ENCODE results near the gene LIMA1. TPM values are rescaled to one million over a fixed set of nuclear protein-coding genes. Genes with fewer than 3 reads are reported as not detected.

LIMA1 gene
- polyA plus RNA-seq, 1 donor from 2014 or later, result 4.4 TPM

DNA sequence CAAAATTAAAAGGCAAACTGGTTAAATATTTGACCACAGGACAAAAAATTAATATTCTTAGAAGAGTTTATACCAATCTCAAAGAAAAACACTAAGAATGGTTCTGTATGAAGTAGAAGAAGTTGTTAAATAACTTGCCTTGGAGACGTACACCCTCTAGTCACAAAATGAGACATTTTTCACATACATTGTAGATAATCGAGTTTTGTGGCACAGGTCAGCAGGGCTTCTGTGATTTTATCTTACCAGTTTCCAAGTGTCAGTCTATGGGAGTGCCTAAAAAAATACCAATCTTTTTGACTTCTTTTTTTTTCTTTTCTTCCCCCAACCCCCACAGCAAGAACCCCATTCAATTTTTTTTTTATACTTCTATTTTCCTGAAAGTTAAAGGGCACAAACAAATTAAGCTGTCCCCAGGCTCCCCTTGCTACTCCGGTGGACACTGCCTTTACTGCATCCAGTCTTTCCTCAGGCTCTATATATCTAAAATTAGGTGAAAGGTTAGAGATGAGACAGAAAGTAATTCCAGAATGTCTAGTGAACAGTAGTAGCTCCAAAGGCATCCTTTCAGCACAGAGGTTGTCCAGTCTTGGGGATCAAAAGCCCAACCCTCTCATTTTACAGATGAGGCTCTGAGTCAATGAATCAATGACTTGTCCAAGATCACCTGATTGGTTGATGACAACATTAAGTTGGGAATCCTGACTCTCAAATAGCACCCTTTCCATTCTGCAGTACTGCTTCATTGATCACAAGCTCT is 6.2 kb downstream of the LIMA1 start:
- no peaks in the 10 kb centered on the region for H3K9me2 ChIP-seq (ENCODE audit: insufficient read depth, low read length)
- no peaks in the 10 kb centered on the region for H3K27me3 ChIP-seq (ENCODE audit: insufficient read depth, low read depth, low read length)
- no peak overlapping the region for H2AFZ ChIP-seq (ENCODE audit: low read depth, low read length)
- no peaks in the 10 kb centered on the region for H3K79me2 ChIP-seq (replicated peaks; ENCODE audit: insufficient read depth, low read length)
- no peaks in the 10 kb centered on the region for H3F3A ChIP-seq (ENCODE audit: insufficient read depth, low read length, poor library complexity, severe bottlenecking)
- no peaks in the 10 kb centered on the region for H3K36me3 ChIP-seq (ENCODE audit: insufficient read depth, low read length)
- H3K4me3 ChIP-seq (ENCODE audit: low read length), result no peak overlapping the region
- no peak overlapping the region for H3K4me2 ChIP-seq (ENCODE audit: low read length)
- no peaks in the 10 kb centered on the region for H4K20me1 ChIP-seq (ENCODE audit: insufficient read depth)
- no peaks in the 10 kb centered on the region for H3K9me3 ChIP-seq (ENCODE audit: low read length)
- TF ChIP-seq SMC3 (conservative IDR thresholded peaks at IDR 0.05; ENCODE audit: poor library complexity) (no peak), EP300 (conservative IDR thresholded peaks at IDR 0.05; ENCODE audit: poor library complexity, severe bottlenecking) (no peak), EZH2 (IDR thresholded peaks at IDR 0.05; ENCODE audit: borderline replicate concordance, insufficient read depth, low read length, poor library complexity, severe bottlenecking) (no peak), TAF1 (IDR thresholded peaks at IDR 0.05; ENCODE audit: low read depth) (no peak), MXI1 (conservative IDR thresholded peaks at IDR 0.05; ENCODE audit: poor library complexity, severe bottlenecking) (no peak), RAD21 (conservative IDR thresholded peaks at IDR 0.05) (no peak), POLR2AphosphoS5 (IDR thresholded peaks at IDR 0.05) (no peak)
- TF ChIP-seq, protein P1, sequence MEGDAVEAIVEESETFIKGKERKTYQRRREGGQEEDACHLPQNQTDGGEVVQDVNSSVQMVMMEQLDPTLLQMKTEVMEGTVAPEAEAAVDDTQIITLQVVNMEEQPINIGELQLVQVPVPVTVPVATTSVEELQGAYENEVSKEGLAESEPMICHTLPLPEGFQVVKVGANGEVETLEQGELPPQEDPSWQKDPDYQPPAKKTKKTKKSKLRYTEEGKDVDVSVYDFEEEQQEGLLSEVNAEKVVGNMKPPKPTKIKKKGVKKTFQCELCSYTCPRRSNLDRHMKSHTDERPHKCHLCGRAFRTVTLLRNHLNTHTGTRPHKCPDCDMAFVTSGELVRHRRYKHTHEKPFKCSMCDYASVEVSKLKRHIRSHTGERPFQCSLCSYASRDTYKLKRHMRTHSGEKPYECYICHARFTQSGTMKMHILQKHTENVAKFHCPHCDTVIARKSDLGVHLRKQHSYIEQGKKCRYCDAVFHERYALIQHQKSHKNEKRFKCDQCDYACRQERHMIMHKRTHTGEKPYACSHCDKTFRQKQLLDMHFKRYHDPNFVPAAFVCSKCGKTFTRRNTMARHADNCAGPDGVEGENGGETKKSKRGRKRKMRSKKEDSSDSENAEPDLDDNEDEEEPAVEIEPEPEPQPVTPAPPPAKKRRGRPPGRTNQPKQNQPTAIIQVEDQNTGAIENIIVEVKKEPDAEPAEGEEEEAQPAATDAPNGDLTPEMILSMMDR (IDR thresholded peaks at IDR 0.05; ENCODE audit: poor library complexity, severe bottlenecking), result no peak
- TF ChIP-seq, protein P2, sequence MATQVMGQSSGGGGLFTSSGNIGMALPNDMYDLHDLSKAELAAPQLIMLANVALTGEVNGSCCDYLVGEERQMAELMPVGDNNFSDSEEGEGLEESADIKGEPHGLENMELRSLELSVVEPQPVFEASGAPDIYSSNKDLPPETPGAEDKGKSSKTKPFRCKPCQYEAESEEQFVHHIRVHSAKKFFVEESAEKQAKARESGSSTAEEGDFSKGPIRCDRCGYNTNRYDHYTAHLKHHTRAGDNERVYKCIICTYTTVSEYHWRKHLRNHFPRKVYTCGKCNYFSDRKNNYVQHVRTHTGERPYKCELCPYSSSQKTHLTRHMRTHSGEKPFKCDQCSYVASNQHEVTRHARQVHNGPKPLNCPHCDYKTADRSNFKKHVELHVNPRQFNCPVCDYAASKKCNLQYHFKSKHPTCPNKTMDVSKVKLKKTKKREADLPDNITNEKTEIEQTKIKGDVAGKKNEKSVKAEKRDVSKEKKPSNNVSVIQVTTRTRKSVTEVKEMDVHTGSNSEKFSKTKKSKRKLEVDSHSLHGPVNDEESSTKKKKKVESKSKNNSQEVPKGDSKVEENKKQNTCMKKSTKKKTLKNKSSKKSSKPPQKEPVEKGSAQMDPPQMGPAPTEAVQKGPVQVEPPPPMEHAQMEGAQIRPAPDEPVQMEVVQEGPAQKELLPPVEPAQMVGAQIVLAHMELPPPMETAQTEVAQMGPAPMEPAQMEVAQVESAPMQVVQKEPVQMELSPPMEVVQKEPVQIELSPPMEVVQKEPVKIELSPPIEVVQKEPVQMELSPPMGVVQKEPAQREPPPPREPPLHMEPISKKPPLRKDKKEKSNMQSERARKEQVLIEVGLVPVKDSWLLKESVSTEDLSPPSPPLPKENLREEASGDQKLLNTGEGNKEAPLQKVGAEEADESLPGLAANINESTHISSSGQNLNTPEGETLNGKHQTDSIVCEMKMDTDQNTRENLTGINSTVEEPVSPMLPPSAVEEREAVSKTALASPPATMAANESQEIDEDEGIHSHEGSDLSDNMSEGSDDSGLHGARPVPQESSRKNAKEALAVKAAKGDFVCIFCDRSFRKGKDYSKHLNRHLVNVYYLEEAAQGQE (IDR thresholded peaks at IDR 0.05; ENCODE audit: borderline replicate concordance), result no peak
- no peak overlapping the region for H3K27ac ChIP-seq (ENCODE audit: low read length)
- H3K9ac ChIP-seq (ENCODE audit: low read length), result no peak overlapping the region

DNA sequence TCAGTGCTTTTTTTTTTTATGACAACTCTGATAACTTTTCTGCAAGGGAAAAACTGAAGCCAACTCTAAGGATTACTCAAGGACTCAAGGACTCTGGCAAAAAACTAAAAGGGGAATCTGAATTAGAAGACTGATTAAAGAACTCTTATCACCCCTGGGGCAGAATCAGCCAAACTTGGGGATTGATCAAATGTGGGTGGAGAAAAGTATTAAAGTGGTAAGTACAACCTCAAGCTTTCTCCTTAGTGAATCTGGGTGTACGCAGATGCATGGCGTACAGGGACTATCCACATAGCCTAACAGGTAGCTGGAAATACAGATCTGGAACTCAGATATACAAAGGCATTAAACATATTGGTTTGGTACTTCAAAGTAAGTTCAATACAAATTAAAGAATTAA is 7.3 kb downstream of the LIMA1 start:
- H3K9me3 ChIP-seq (ENCODE audit: low read length), result no peaks in the 10 kb centered on the region
- H3F3A ChIP-seq (ENCODE audit: insufficient read depth, low read length, poor library complexity, severe bottlenecking), result no peaks in the 10 kb centered on the region
- H3K27ac ChIP-seq (ENCODE audit: low read length), result no peak overlapping the region
- no peaks in the 10 kb centered on the region for H3K36me3 ChIP-seq (ENCODE audit: insufficient read depth, low read length)
- no peak overlapping the region for H2AFZ ChIP-seq (ENCODE audit: low read depth, low read length)
- no peaks in the 10 kb centered on the region for H3K9me2 ChIP-seq (ENCODE audit: insufficient read depth, low read length)
- no peak overlapping the region for H3K4me2 ChIP-seq (ENCODE audit: low read length)
- no peak overlapping the region for H3K9ac ChIP-seq (ENCODE audit: low read length)
- H3K79me2 ChIP-seq (replicated peaks; ENCODE audit: insufficient read depth, low read length), result no peaks in the 10 kb centered on the region
- H3K4me3 ChIP-seq (ENCODE audit: low read length), result no peak overlapping the region
- TF ChIP-seq MXI1 (conservative IDR thresholded peaks at IDR 0.05; ENCODE audit: poor library complexity, severe bottlenecking) (no peak), EZH2 (IDR thresholded peaks at IDR 0.05; ENCODE audit: borderline replicate concordance, insufficient read depth, low read length, poor library complexity, severe bottlenecking) (no peak), TAF1 (IDR thresholded peaks at IDR 0.05; ENCODE audit: low read depth) (no peak), SMC3 (conservative IDR thresholded peaks at IDR 0.05; ENCODE audit: poor library complexity) (no peak), POLR2AphosphoS5 (IDR thresholded peaks at IDR 0.05) (no peak), EP300 (conservative IDR thresholded peaks at IDR 0.05; ENCODE audit: poor library complexity, severe bottlenecking) (no peak), RAD21 (conservative IDR thresholded peaks at IDR 0.05) (no peak)
- TF ChIP-seq, protein P2 (IDR thresholded peaks at IDR 0.05; ENCODE audit: borderline replicate concordance), result no peak
- TF ChIP-seq, protein P1 (IDR thresholded peaks at IDR 0.05; ENCODE audit: poor library complexity, severe bottlenecking), result no peak
- H3K27me3 ChIP-seq (ENCODE audit: insufficient read depth, low read depth, low read length), result no peaks in the 10 kb centered on the region
- H4K20me1 ChIP-seq (ENCODE audit: insufficient read depth), result no peaks in the 10 kb centered on the region

Measured in neural cell (in vitro differentiated cells).